OCI-LY1 (cell line): ENCODE measurements around the gene PRRC1.
"Not testable (repeated sequence)": the region's sequence is repeated elsewhere in the genome, so short reads cannot be mapped to it uniquely, and the experiment has no call there.

Experiments used
- CTCF ChIP-seq: fragments of 200-600 bp; sonication (generic), shearing (Covaris generic); IDR thresholded peaks from 2 replicates; pipeline ENCODE4 v1.5.1; 2017; ENCODE audit warnings: mild to moderate bottlenecking, antibody characterized with exemption, low read length, moderate library complexity, mixed read lengths
- EZH2 ChIP-seq: fragments of 200-600 bp; sonication (generic), shearing (Covaris generic); IDR thresholded peaks from 2 replicates; pipeline ENCODE4 v1.8.0; 2017; ENCODE audit warnings: borderline replicate concordance, mixed run types, mild to moderate bottlenecking, antibody characterized with exemption, low read length, moderate library complexity, mixed read lengths

GRCh38 chr5:127569471-127569870, 52.0 kb downstream of the PRRC1 start:
- TF ChIP-seq CTCF, EZH2: not testable (repeated sequence)
